Measurements from ENCODE around the gene ARHGAP42.

DNA sequence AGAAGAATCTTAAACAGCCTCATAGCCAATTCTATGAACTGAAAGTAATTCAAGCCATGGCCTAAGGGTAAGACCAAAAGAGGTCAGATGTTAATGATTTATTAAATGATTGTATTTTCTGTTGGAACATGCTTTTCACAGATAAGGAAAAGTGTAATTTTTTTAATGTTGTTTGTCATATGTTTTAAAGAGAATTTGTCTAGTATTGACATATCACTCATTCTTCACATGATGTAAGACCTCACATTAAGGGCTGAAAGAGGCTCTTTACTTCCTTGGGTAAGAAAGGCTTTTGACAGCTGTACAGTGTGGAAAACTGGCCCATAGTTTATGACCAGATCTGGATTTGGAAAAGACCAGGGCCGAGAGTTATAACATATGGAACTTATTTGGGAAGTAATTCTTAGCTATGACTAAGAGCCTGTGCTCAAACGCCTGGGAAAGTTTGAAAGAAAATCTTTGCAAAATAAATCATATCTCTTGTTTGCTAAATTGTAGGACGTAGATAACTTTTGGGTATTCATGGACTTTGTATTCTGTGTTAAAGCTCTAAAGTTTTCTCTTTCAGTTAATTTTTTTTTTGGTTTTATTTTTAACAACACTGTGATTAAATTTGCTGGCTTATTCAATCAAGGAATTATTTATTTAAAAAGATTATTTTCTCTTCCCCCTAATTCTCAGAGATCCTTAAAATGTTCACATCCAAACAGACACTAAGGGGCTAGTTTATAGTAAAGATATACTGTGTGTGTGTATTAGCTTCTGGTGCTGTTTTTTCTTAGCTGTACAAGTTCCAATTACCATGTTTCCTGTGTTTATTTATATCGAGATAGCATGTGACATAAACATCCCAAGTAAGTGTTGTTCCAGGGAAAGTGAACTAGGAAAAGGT, 162.2 kb downstream of the ARHGAP42 start:
- TF ChIP-seq, protein P1, sequence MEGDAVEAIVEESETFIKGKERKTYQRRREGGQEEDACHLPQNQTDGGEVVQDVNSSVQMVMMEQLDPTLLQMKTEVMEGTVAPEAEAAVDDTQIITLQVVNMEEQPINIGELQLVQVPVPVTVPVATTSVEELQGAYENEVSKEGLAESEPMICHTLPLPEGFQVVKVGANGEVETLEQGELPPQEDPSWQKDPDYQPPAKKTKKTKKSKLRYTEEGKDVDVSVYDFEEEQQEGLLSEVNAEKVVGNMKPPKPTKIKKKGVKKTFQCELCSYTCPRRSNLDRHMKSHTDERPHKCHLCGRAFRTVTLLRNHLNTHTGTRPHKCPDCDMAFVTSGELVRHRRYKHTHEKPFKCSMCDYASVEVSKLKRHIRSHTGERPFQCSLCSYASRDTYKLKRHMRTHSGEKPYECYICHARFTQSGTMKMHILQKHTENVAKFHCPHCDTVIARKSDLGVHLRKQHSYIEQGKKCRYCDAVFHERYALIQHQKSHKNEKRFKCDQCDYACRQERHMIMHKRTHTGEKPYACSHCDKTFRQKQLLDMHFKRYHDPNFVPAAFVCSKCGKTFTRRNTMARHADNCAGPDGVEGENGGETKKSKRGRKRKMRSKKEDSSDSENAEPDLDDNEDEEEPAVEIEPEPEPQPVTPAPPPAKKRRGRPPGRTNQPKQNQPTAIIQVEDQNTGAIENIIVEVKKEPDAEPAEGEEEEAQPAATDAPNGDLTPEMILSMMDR (IDR thresholded peaks at IDR 0.05; ENCODE audit: borderline replicate concordance, extremely low read depth, low read length, poor library complexity, severe bottlenecking) = no peak
- no peak for TF ChIP-seq EZH2 (IDR thresholded peaks at IDR 0.05; ENCODE audit: borderline replicate concordance, low read depth, low read length, severe bottlenecking)

All from DND-41 (cell line).